Body of pancreas (tissue), 4 donors: ENCODE measurements around the gene BEGAIN. TPM values are rescaled to one million over a fixed set of nuclear protein-coding genes. Genes with fewer than 3 reads are reported as not detected.

Experiments
- ATAC-seq: fragments of 150-250 bp; one replicate; pipeline ENCODE4 v1.9.1; 2016
- DNase-seq, 4 donors: peaks; one replicate each; pipeline ENCODE4 v3.0.0-alpha.2; 2019
- H3K27ac ChIP-seq, 4 donors: fragments of 200-600 bp; sonication (generic); 1 replicate in 3 of 4; 2 replicates in 1 of 4; pipeline versions ENCODE4 v1.5.1 to v1.6.1; 2016 to 2019; ENCODE audit warnings: mild to moderate bottlenecking in 1 of 4, mixed read lengths in 1 of 4, moderate library complexity in 1 of 4
- H3K27me3 ChIP-seq, 2 donors: fragments of 200-600 bp; sonication (generic); one replicate each; pipeline ENCODE4 v1.6.0; 2016; ENCODE audit warnings: mild to moderate bottlenecking in 1 of 2
- H3K36me3 ChIP-seq, 2 donors: fragments of 200-600 bp; sonication (generic); replicated peaks in 1 of 2; 2 replicates each; pipeline ENCODE4 v1.5.1; 2016; ENCODE audit warnings: low read depth in 2 of 2; ENCODE audit not compliant: insufficient read depth in 1 of 2
- H3K4me1 ChIP-seq: fragments of 200-600 bp; sonication (generic); one replicate; pipeline ENCODE4 v1.6.0; 2016
- H3K4me3 ChIP-seq, 2 donors: fragments of 200-600 bp; sonication (generic); 1 replicate in 1 of 2; 2 replicates in 1 of 2; pipeline ENCODE4 v1.5.1; 2016 to 2019
- H3K9me3 ChIP-seq, 3 donors: fragments of 200-600 bp; sonication (generic); 1 replicate in 2 of 3; 2 replicates in 1 of 3; pipeline ENCODE4 v1.5.1; 2016
- POLR2A ChIP-seq, 3 donors: fragments of 450-650 bp; IDR thresholded peaks; one replicate each; pipeline ENCODE4 v1.6.1; 2016; ENCODE audit warnings: antibody characterized with exemption in 3 of 3, mild to moderate bottlenecking in 2 of 3
- WGBS, 2 donors: methylation state at CpG; one replicate each; pipeline ENCODE4 v1.1.5; 2017; 5-methylcytosine and 5-hydroxymethylcytosine counted together
- intact Hi-C: fragments of 100-400 bp; cut with DNase I; formaldehyde crosslinking; loops from one replicate; pipeline ENCODE4 v1.15.1; 2023
- total RNA-seq, 2 donors: library from RNA; depleted of rRNA; stranded (reverse); fragments of >200 nt; gene quantifications; one replicate each; pipeline ENCODE4 v1.1.0, GENCODE V29; 2016
- TF ChIP-seq, protein P1 (sequence below), 7 experiments: fragments of 450-650 bp in 4 of 7; fragments of 200-600 bp in 3 of 7; sonication (generic) in 3 of 7; IDR thresholded peaks; one replicate each; pipeline ENCODE4 v1.5.1; 2016 to 2019; ENCODE audit warnings: antibody characterized with exemption in 7 of 7

BEGAIN gene
- total RNA-seq, 2 donors from 2014 or later, result 23.9 to 28.7 TPM

DNA sequence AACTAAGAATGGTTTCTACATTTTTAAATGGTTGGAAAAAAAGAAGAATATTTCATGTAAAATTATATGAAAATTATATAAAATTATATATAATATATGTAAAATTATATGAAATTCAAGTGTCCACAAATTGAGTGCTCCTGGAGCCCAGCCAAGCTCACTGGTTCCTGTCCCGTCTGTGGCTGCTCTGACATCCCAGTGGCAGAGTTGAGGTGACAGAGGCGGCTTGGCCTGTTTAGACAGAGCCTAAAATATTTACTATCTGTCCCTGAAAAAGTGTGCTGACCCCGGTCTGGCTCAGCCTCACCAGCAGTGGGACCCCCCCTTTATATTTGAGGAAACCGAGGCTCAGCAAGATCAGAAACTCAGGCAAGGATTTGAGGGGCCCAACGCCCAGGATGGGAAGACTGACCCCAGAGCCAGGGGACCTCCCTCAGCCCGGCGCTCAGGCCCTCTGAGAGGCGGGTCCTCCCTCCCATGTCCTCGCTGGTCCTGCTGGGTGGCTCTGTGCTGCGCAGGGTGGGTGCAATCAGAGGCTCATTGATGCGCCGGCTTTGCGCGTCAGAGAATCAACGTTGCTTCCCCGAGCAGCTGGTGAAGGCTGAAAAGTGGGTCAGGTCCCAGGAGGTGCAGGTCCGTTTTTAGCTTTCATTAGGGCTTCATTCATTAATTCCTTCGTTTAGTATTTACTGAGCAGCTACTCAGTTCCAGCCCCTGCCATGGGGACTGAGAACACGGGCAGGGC, 21.5 kb upstream of the BEGAIN start:
- peak in 1 of 4 donors; percentile 11 for DNase-seq
- WGBS, 2 donors, result 77 to 87% methylated on average over 6 to 17 of the region's 19 CpGs
- Histone ChIP-seq H3K4me3 (no peak overlapping the region), H3K9me3 (no peaks in the 10 kb centered on the region), H3K27ac (no peak overlapping the region), H3K4me1 (no peaks in the 10 kb centered on the region), H3K36me3 (no peaks in the 10 kb centered on the region), H3K27me3 (no peaks in the 10 kb centered on the region)
- intact Hi-C loops, result no loop called here
- ATAC-seq, result no peak
- TF ChIP-seq, protein P1, sequence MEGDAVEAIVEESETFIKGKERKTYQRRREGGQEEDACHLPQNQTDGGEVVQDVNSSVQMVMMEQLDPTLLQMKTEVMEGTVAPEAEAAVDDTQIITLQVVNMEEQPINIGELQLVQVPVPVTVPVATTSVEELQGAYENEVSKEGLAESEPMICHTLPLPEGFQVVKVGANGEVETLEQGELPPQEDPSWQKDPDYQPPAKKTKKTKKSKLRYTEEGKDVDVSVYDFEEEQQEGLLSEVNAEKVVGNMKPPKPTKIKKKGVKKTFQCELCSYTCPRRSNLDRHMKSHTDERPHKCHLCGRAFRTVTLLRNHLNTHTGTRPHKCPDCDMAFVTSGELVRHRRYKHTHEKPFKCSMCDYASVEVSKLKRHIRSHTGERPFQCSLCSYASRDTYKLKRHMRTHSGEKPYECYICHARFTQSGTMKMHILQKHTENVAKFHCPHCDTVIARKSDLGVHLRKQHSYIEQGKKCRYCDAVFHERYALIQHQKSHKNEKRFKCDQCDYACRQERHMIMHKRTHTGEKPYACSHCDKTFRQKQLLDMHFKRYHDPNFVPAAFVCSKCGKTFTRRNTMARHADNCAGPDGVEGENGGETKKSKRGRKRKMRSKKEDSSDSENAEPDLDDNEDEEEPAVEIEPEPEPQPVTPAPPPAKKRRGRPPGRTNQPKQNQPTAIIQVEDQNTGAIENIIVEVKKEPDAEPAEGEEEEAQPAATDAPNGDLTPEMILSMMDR (IDR thresholded peaks at IDR 0.05), result no peak
- TF ChIP-seq POLR2A (IDR thresholded peaks at IDR 0.05), result no peak

DNA sequence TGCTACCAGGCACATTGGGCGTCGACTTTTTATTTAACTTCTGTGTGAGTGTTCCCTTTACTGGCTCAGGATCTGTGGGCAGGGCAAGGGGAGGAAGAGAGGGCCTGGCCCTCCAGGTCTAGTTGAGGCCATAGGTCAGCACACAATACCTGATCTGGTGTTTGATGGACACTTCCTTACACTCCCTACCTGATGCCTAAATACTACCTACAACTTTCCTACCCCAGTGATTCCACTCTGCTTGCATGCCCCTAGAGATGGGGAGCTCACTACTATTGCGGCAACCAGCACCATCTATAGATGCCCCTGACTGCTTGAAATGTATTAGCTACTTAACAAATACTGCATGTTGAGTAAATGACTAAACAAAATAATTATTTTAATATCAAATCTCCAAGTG, 20.8 kb upstream of the BEGAIN start:
- H3K36me3 ChIP-seq, result no peaks in the 10 kb centered on the region
- no peaks in the 10 kb centered on the region for H3K9me3 ChIP-seq
- no peak overlapping the region for H3K4me3 ChIP-seq
- intact Hi-C loops, result no loop called here
- ATAC-seq, result no peak
- TF ChIP-seq, protein P1 (IDR thresholded peaks at IDR 0.05), result no peak
- TF ChIP-seq POLR2A (IDR thresholded peaks at IDR 0.05), result no peak
- WGBS, 2 donors, result 81 to 85% methylated on average over 3 of the region's 3 CpGs
- H3K27me3 ChIP-seq, result no peaks in the 10 kb centered on the region
- no peak for DNase-seq
- H3K4me1 ChIP-seq, result no peaks in the 10 kb centered on the region
- H3K27ac ChIP-seq, result no peak overlapping the region

DNA sequence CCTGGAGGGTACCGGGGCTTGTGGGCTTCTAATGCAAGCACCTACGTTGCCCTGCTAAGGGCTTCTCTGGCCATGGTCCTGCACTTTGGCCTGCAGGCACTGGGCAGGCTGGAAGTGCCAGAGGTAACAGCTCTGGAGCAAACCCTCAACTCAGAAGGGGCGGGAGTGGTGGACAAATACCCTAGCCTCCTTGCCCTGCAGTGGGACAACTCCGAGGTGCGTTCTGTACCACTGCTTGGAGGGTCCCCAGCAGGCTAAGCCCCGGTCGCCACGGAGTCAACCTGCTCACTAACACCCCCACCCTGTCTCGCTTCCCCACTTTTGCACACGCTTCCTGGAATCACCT, 20.4 kb upstream of the BEGAIN start:
- WGBS, 2 donors, result 86 to 93% methylated on average over 6 to 10 of the region's 10 CpGs
- peak in 1 of 4 donors; percentile 5 for DNase-seq
- TF ChIP-seq, protein P1 (IDR thresholded peaks at IDR 0.05), result no peak
- no peak for TF ChIP-seq POLR2A (IDR thresholded peaks at IDR 0.05)
- intact Hi-C loops, result no loop called here
- H3K27me3 ChIP-seq, result no peaks in the 10 kb centered on the region
- ATAC-seq, result no peak
- no peak overlapping the region for H3K4me3 ChIP-seq
- H3K9me3 ChIP-seq, result no peaks in the 10 kb centered on the region
- H3K36me3 ChIP-seq, result no peaks in the 10 kb centered on the region
- H3K27ac ChIP-seq, result no peak overlapping the region
- H3K4me1 ChIP-seq, result no peaks in the 10 kb centered on the region

DNA sequence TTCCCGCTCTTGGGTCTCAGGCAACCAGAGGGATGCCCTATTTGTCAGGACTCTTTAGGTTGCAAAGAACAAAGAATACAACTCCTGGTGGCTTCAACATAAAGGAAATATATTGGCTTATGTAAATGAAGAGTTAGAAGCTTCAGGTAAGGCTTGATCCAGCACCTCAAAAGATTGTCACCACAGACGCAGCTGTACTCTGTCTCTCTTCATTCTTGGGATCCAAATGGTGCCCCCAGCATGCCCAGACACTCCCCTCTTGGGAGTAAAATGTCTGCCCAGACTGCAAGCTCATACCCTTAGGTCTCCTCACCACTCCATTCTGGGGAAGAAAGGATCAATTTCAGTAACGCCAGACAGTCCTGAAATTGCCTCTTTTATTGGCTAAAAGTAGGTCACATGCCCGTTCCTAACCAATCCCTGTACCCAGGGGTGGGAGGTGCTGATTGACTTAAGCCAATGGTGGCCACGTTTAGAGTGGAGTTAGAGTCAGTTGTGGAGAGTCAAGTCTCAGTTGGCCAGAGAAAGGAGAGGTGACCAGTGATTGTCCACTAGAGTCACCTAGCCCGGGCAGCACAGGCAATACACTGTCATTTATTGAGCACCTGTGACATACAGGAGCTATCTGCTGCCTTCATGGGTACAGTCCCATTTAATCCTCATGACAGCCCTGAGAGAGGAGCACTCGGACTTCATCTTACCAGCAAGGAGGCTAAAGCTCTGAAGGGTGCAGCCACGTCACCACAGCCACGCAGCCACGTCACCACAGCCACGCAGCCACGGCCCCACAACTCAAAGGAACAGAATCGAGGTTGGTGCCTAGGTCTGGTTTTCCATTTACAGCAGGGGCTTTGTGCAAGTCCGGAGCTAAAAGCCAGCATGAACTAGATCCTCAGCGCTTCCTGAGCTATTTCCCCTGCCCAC, 19.7 kb upstream of the BEGAIN start:
- Histone ChIP-seq H3K9me3 (no peaks in the 10 kb centered on the region), H3K27ac (no peak overlapping the region), H3K36me3 (no peaks in the 10 kb centered on the region), H3K4me1 (no peaks in the 10 kb centered on the region), H3K27me3 (no peaks in the 10 kb centered on the region), H3K4me3 (no peak overlapping the region)
- TF ChIP-seq, protein P1 (IDR thresholded peaks at IDR 0.05), result no peak
- TF ChIP-seq POLR2A (IDR thresholded peaks at IDR 0.05), result no peak
- ATAC-seq (no peak), DNase-seq (peak in 1 of 4 donors; percentile 5)
- WGBS, 2 donors, result 76 to 81% methylated on average over 8 to 15 of the region's 15 CpGs
- intact Hi-C loops, result no loop called here
